DMS53 treated with DMSO at 0.1 percent for 48 hours (cell line): ENCODE measurements around the gene CROCC.
"Not testable (repeated sequence)": the region's sequence is repeated elsewhere in the genome, so short reads cannot be mapped to it uniquely, and the experiment has no call there.

Source experiments
- DNase-seq: peaks from one replicate; lab custom pipeline; 2025; ENCODE audit not compliant: unreplicated experiment; lab: John Stamatoyannopoulos, UW

CROCC gene

DNA sequence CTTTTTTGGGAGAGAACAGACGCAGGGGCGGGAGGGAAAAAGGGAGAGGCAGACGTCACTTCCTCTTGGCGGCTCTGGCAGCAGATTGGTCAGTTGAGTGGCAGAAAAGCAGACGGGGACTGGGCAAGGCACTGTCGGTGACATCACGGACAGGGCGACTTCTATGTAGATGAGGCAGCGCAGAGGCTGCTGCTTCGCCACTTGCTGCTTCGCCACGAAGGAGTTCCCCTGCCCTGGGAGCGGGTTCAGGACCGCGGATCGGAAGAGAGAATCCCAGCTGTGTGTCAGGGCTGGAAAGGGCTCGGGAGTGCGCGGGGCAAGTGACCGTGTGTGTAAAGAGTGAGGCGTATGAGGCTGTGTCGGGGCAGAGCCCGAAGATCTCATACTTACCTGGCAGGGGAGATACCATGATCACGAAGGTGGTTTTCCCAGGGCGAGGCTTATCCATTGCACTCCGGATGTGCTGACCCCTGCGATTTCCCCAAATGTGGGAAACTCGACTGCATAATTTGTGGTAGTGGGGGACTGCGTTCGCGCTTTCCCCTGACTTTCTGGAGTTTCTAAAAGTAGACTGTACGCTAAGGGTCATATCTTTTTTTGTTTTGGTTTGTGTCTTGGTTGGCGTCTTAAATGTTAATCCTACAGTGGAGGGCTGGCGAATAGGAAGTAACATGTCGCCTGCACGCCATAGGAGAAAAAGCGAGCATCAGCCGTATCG lies 26.0 kb upstream of the CROCC start, which contains the start of gene RNU1-2:
RNU1-2 (plus strand) TSS at position 383 of the 718 bp plus-strand sequence.
- DNase-seq = peak; percentile 77

DNA sequence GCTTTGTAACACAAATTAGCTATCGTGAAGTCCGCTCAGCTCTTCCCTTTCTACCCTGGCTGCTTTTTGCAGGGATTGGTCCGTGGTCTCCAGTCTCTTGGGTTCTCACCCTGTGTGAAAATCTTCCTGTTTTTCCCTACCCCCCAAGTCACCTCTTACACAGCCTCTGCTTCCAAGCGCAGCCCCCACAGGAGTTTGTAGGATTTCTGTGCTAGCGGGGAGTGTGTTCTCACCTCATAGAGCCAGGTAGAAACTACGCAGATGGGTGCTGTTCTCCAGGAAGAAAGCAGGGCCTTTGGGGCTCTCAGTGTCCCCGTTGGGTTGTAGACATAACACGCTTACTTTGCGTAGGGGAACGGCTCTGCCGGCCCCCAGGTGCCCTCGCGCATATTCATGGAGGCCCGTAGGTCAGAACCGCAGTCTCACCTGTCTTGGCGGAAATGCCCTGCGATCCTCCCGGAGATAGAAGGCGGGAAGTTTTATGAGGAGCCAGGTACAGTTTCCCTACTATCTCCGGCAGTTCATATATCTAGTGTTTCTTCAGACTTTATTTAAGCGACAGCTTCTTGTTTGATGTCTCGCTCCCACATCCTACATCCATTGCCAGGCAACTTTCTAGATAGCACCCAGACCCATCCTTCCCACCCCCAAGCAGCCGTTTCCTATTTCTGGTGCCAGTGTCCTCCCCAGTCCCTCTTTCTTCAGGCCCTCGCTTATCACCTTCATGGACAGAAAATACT lies 25.2 kb upstream of the CROCC start:
- DNase-seq = peak; percentile 61

DNA sequence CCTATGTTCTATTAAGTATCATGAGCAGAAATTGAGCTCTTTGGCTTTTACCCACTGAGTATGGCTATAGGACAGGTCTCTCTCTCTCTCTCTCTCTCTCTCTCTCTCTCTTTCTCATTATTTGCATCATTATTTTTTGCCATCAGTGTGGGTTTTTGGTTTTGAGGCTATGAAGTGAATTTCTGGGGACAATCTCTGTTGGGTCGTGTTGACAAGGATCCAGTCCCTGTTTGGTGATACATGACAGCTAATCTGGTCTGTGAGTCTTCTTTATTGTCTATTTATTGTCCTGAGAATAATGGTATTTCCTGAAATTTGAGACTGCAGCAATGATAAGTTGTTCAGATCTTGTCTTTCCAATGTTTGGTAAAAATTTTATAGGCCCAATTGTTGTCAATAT lies 24.1 kb upstream of the CROCC start:
- DNase-seq = not testable (repeated sequence)

DNA sequence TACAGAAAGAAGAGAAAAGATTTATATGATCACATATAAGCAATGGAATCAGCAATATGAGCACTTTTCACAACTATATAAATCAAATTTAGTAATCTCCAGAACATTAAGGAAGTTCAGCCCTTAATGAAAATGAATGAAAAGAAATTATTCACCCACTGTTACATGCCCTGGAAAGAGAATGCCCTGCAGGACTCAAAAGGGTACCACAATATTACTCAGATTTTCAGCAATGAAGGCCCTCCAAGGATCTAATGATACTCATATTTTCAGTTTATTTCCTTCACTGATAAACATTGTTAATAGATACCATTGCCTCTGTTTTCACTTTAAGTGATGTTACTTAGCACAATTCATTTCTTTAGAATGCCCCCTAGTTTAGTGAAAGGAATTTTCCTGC lies 23.4 kb upstream of the CROCC start:
- DNase-seq = not testable (repeated sequence)

DNA sequence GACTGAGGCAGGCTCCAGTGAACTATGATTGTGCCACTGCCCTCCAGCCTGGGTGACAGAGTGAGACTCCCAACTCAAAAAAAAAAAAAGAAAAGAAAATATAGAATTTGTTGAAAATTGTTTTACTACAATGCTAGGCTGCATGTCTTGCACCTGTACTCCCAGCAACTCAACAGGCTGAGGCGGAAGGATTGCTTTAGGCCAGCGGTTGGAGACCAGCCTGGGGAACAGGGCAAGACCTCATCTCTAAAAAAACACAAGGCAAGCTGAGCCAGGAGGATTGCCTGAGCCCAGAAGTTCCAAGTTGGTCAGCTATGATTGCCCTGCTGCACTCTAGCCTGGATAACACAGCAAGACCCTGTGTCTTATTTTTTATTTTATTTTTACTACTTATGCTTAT lies 22.7 kb upstream of the CROCC start:
- DNase-seq = not testable (repeated sequence)

DNA sequence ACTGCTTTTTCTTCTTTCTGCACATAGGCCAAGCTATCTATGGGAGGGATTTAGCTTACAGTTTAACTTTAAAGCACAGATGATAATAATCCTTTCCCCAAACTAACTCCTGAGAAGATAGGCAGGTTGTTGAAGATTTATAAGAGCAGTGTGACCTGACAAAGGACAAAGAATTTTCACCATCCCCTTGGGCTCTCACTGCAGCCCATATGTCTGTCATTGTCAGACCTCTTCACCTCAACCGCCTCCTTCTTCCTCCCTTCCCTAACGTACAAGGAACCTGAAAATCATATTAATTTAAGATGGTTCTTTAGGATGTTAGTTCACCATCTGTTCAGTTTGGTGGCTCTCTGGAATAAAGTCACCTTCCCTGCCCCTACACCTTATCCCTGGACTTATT lies 21.0 kb upstream of the CROCC start:
- DNase-seq = no peak

DNA sequence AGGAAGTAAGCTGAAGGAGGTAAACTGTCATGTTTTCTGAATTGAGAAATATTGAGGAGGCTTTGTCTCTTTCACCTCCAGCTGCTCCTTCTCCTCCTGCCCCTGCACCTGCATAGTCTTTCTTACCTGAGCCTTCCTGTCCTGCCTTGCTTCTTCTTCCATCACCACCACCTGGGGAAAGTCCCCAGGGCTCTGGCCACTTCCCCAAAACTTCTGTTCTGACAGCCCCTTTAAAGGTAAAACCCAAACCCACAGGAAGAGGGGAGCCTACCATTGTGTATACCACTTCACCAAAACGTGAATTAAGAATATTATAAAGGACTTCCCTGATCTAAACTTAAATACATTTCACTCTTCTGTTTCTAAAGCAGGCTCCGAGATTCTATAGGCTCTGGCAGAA lies 20.4 kb upstream of the CROCC start:
- not testable (repeated sequence) for DNase-seq

DNA sequence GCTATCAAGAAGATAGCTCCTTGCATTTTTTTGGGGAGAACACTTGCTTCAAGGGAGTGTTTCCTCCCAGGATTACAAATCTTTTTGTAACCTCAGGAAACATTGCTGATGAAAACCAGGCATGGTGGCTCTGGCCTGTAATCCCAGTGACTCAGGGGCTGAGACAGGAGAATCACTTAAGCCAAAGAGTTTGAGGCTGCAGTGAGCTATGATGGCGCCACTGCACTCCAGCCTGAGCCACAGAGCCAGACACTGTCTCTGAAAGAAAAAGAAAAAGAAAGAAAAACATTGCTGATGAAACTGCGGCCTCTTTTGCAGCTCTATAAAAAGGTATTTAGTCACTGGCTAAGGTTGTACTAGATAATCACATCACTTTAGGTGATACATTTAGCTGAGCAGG lies 18.7 kb upstream of the CROCC start:
- no peak for DNase-seq

DNA sequence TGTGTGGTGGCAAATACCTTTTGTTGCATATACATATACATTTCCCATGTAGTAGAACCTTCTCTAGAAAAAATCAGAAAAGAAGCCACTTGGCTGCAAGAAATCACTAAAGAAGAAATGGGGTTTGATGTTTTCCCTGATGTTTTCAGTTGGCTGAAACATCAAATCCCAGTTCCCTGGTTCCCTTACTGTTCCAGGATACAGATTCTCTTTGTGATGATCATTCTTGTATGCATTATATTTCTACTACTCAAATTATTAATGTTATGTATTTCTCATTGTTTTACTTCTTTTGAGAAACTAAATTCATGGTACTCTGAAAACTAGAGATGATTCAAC lies 18.3 kb upstream of the CROCC start:
- peak; percentile 39 for DNase-seq

DNA sequence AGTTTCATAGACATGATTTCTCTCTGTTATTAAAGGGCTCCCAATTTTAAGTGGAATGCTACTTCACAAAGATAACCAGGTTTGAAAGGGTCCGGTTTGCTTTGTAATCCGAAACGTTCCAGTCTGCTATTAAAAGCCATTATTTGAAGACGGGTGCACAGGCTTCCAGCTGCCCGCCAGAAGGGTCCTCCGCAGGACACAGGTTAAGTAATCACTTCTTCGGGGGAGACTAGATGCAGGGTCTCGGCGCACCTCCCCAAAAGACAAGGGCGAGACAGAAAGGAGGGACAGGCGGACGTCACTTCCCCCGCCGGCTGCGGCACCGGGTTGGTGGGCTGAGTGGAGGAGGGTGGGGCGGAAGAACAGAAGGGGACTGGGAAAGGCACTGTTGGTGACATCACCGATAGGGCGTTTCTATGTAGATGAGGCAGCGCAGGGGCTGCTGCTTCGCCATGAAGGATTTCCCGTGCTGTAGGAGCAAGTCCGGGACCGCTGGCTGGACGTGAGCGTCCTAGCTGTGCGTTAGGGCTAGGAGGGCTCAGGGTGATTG lies 17.1 kb upstream of the CROCC start:
- peak; percentile 88 for DNase-seq

DNA sequence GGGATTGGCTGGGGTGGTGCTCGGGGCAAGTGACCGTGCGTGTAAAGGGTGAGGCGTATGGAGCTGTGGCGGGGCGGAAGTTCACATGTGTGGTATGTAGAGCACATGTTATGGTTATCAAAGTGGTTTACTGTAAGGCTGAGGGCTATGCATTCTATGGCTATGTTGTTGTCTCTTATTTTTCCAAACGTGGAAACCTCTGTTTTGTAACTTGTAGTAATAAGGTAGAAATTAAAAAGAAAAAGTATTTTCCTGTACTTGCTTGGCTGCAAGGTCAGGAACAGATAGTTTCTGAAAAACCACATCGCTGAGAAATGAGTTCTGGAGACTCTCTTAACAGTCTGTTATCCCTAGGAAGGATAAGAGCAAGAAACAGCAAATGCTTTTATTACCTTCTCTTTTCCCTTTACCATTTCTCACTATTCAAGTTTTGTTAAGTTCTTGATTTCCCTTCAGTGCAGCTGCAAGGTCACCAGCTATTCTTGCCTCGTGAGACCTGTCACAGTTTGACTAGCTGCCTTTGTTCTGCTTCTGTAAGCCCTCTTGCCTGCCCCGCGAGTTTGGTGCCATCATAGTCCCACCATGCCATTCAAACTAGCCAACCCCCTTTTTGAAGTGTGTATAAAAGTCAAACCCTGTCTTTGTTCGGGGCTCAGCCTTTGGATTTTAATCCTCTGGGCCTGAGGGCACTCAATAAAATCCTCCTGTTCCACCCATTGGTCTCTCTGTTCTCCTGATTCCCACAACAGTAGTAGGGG lies 16.4 kb upstream of the CROCC start:
- peak; percentile 81 for DNase-seq

DNA sequence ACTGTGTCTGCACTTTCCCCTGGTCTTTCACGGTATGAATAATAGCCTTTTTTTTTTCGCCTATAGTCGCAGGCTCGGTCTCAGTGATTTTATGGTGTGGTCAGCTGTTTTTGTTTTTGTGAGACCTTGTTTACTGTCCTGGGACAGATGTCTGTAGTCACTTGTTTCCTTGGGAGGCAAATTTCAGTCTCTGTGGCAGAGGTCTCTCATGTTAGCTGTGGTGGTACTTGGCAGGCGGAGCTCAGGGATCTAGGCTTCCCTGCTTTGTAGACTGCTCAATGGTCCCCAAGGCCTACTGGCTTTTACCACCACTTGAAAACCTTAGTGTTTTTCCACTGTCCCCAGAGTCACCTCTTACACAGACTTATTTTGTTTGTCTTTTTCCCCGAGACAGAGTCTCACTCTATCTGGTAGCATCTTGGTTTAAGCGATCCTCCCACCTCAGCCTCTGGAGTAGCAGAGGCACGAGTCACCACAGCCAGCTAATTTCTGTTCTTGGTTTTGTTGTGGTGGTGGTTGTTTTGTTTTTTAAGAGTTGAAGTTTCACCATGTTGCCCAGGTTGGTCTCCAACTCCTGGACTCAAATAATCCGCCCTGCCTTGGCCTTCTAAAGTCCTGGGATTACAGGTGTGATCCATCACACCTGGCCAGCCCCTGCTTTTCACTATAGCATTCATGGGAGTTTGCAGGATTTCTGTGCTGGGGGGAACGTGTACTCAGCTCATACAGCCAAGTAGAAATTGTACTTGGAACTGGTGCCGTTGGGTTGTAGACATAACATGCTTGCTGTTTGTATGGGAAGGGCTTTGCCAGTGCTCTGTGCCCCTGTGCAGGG lies 15.6 kb upstream of the CROCC start:
- no peak for DNase-seq

DNA sequence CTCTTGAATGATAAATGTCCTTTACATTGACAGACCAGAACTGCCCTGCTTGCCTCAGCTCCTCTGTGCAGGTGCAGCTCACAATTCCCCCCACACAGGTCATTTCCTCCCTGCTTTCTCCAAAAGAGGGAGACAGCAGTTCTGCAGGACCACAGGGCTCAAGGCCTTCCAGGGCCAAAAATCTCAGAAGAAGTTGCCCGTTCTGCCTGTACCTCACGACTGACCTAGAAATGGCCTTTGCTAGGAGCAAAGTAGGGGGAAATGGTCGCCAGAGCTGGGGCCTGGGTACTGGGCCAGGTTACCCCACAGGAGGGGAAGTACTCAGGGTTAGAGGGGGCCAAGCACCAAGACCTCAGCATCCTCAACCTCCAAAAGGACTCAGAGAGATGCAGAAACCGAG lies 14.9 kb upstream of the CROCC start:
- no peak for DNase-seq

DNA sequence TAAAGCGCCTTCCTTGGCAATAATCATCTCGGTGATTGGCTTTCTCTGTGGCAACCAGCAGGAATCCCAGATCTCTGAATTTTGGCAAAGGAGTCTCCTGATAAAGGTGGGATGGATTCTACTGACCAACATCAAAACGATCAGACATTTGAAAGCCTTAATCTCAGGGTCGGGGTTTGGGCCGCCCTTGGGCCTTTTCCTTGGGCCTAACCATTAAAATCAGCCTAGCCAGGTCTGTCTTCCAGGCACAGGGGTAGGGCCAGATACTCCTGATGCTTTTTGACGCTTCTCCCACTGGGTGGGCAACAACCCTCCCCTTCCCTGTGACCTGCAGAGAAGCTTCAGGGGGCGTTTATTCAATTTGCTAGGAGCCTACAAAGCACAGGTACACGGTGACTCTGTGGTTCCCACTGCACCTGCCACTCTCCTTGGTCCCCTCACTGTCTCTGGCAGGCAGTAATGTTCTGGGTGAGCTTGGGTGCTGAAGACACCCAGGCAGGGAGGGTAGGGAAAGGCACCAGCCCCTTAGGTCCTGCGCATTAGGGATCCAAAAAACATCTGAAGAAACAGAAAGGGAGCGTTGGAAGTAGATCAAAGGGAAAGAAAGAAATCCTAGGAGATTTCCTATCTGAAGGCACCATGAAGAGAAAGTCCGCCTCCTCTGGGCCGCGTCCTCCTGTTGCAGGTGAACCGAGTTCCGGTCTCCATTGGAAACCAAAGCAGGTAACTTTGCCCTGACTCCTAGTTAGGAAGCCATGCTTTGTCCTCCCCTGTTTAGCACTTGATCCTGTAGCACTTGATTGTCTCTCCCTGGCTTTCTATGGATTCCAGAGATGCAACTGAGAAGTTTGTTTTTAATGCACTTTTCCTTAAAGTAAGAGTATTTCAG lies 13.6 kb upstream of the CROCC start:
- DNase-seq = no peak

DNA sequence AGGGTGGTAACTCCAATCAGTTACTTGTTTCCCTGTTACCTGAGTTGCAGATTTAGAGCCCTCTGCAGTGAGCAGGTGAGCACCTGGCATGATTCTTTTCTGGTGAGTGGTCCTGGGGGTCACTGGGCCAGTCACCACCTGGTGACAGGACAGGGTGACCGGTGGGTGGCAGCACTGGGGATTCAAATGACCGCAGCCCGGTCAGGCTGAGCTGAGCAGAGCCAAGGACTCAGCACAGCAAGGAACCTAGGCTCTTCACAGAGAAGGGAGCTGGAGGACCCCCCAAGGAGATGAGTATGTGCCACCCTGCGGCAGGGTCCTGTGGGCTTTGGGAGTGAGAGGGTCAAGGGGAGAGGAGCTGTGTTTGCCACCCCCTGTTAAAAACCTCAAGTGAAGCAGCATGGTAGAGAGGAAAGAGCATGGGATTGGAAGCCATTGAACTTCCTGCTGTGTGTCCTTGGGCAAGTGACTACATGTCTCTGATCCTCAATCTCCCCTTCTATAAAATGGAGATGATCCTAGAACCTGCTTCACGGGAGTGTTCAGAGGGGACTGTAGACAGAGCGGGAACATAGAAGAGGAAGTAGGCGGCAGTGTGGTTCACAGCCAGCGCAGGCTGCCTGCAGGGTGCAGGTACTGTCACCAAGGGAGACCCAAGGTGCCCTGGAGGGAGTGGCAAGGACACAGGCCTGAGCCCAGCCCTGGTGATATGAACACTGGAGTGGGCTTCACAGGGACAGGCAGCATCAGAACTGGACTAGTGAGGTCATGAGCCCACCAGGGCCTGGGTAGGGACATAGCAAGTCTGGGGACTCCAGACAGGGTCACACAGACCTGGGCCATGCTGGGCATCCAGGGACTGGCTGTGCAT lies 9.6 kb upstream of the CROCC start:
- DNase-seq = not testable (repeated sequence)

DNA sequence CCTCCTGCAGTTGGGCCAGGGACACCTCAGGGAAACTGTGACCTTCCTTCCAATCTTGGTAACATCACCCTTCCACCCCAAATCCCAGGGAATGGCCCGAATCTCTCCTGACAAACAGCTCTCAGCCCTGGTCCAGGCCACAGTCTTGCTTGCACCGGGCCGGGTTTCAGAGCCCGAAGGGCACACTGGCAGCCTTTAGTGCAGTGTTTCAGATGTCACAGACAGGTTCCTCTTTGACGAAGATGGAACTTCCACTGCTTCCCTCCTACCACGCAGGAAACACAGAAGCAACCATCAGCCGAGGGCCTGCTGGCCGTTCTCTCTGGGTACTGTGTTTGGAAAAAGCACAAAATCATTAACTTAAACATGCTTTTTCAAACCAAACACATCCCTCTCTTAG lies 9.0 kb upstream of the CROCC start:
- not testable (repeated sequence) for DNase-seq

DNA sequence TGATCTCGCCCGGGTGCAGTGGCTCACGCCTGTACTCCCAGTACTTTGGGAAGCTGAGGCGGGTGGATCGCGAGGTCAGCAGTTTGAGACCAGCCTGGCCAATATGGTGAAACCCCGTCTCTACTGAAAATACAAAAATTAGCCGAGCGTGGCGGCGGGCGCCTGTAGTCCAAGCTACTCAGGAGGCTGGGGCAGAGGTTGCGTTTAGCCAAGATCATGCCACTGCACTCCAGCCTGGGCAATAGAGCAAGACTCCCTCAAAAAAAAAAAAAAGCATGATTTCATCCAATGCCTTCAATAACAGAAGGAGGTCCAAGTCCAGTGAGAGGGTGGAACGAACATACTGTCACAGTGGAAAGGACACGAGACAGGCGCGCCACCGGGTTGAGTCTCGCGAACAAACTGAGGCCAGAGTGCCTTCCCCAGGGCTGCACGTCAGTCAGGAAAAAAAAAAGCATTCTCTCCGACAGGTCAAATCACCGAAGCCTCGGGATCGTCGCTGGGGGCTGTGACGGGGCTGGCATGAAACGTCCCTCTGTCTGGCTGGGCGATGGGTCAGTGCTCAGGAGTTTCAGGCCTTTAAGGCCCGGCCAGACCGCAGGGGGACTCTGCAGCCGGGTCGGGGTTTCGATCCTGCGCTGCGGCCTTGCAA lies 8.4 kb upstream of the CROCC start:
- no peak for DNase-seq
